ENCODE measurements around the gene NUBPL.

DNA sequence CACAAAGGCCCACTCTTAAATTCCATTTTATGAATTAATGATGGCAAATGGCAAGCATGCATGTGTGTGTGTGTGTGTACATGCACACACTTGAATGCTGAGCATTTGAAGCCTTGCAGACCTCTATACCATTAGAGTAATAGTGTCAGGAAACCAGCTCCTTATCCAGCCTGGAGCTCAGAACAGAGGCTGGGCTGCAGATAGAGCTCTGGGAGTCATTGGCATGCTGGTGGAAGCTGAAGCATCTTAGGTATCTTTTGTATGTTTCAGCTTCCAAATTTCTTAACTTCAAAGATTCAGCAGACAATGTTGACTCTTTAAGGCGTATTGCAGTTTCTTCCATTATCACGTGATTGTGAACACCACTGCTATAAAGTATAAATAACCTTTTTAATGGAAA lies 323.0 kb downstream of the NUBPL start:
- TF ChIP-seq, protein P1, sequence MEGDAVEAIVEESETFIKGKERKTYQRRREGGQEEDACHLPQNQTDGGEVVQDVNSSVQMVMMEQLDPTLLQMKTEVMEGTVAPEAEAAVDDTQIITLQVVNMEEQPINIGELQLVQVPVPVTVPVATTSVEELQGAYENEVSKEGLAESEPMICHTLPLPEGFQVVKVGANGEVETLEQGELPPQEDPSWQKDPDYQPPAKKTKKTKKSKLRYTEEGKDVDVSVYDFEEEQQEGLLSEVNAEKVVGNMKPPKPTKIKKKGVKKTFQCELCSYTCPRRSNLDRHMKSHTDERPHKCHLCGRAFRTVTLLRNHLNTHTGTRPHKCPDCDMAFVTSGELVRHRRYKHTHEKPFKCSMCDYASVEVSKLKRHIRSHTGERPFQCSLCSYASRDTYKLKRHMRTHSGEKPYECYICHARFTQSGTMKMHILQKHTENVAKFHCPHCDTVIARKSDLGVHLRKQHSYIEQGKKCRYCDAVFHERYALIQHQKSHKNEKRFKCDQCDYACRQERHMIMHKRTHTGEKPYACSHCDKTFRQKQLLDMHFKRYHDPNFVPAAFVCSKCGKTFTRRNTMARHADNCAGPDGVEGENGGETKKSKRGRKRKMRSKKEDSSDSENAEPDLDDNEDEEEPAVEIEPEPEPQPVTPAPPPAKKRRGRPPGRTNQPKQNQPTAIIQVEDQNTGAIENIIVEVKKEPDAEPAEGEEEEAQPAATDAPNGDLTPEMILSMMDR (IDR thresholded peaks at IDR 0.05) = no peak
- no peak for TF ChIP-seq EP300 (IDR thresholded peaks at IDR 0.05; ENCODE audit: low read depth)
- TF ChIP-seq POLR2A (IDR thresholded peaks at IDR 0.05) = no peak
- TF ChIP-seq POLR2AphosphoS5 (IDR thresholded peaks at IDR 0.05) = no peak
